Measurements from ENCODE around the gene SLC39A5.
"Not testable (repeated sequence)": the region's sequence is repeated elsewhere in the genome, so short reads cannot be mapped to it uniquely, and the experiment has no call there.

SLC39A5 gene

GRCh38 chr12:56248711-56249110 lies 18.9 kb downstream of the SLC39A5 start:
- DNase-seq = no peak

DNA sequence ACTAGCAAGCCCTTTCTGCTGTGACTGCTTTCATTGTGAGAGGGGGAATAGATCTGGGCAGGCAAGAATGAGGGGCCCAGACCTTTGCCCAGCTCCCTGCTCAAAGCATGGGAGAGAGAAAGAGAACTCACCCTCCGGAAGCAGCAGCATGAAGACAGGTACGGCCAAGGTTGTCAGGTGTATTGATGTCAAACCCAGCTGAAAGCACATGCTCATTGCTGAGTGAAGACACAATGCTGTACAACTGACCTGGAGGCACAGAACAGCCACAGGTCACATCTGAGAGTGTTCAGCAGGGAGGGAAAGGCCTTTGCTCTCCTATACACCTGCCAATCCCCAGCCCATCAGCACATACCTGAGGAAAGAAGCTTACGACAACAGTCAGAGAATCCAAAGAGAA lies 22.8 kb downstream of the SLC39A5 start:
- DNase-seq = no peak

DNA sequence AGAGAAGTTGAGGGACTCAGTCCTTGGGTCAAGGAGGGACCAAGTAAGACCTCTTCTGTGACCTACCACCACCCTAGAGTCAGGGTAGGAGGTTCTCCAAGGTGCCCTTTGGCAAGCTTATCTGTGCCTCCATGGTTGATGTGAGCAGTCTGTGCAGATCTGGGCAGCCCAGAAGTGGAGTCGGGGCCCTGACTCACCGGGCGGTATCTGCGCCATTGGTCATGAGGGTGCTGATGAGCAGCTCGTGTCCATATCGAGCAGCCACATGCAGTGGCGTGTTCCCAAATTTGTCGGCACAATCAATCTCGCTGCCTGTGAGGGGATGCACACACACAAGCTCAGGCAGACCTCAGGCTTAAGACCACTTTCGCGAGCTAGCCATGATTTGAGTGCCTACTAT lies 23.2 kb downstream of the SLC39A5 start:
- no peak for DNase-seq

DNA sequence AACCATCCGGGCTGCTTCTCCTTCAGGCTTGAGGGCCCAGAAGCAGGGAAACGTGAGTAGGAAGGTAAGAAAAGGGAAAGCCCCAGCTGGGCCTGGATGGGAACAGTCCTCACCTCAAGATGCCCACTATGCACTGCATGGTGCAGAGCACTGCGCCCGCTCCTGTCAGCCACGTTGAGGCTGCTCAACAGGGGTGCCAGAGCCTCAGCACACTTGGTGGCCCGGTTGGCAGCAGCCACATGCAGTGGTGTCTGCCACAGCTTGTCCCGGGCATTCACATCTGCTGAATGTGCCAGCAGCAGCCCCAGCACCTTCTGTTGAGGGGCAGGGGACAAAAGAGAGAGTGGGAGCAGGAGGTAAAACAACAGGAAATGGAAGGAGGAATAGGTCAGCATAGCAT lies 25.8 kb downstream of the SLC39A5 start:
- DNase-seq = no peak

DNA sequence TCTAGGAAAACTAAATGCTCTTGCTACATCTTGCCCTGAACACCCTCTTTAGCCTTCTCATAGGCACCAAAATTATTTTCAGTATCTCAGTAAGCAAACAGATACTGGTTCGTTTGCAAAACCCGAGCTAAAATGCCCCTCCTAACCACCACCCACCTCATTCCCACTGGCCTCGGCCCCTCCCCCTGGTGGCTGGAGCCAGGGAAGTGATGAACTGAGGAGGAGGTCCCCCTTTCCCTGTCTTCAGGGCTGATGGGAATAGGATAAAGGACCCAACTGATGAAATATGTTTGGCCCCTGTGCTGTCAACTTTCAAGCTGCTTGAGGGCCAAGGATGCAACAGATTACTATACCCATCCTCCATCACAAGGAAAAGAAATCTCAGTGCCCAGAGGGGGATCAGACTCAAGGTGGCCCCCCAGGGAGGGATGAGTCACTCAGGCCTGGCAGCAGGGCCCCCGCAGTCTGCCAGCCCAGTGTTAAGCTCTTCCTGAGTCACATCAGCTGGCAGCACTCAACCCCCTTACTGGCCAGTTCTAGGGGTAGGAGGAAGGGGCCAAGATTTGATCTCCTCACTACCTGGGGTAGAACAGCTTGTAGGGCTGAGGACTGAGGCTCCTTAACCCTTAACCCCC lies 26.6 kb downstream of the SLC39A5 start:
- no peak for DNase-seq

DNA sequence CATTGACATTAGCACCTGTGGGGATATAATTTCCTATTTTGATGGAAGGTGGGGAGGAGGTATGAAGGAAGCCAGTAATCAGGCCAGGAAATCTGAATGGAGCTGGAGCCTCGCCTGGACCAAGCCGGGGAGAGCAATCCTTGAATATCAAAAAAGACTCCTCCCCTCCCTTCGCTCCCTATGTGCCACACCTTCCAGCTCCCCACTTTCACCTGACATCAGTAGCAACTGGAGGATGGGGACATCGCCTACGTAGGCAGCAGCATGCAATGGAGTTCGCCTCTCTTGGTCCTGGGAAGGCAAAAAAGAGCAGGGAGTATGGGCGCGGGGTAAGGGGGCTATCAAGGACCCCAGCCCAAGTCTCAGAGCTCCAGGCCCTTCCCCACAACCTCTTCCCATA lies 27.2 kb downstream of the SLC39A5 start:
- DNase-seq = no peak

GRCh38 chr12:56257491-56258067 lies 27.7 kb downstream of the SLC39A5 start:
- DNase-seq = no peak

DNA sequence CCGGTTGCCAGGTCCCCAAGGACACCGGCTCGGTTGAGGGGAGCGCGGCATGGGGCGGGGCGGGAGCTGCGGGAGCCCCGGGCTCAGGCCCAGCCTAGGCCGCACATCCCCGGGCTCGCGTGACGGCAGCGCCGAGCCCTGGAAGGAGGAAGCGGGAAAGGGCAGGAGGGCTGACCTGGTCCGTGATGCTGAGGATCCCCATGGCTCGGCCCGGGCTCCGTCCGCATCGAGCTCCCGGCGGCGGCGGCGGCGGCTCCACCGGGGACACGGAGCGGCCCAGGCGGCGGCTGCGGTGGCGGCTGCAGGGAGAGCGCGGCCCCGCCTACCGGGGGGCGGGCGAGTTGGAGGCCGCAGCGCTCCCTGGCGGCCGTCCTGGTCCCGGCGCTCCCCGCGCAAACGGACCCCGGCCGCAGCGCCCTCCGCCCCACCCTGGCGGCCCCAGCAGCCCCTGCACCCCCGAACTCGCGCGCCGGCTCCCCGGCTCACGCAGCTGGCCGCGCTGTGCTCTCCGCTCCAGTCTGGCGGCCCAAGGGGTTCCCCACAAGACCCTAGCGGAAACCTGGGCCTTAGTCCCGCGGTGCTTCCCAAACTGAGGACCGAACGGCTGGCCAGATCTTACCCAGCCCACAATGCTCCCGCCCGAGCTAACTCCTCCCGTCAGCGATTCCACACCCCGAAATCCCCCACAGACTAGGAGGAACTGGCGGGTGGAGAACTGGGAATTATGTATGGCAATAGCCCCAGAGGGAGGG lies 28.4 kb downstream of the SLC39A5 start, which contains the start of gene ANKRD52:
ANKRD52 (minus strand) TSS at position 317 of the 752 bp plus-strand sequence; CDS start at position 202, 115 bp downstream.
- peak in 1 of 2 experiments; percentile 24 for DNase-seq

- no peak for DNase-seq
These were observed 29.0 kb downstream of the SLC39A5 start for GRCh38 chr12:56258820-56259183.

- no peak for DNase-seq
These were observed 30.5 kb downstream of the SLC39A5 start for GRCh38 chr12:56260380-56260779.

GRCh38 chr12:56260921-56261320 lies 31.1 kb downstream of the SLC39A5 start:
- no peak for DNase-seq

DNA sequence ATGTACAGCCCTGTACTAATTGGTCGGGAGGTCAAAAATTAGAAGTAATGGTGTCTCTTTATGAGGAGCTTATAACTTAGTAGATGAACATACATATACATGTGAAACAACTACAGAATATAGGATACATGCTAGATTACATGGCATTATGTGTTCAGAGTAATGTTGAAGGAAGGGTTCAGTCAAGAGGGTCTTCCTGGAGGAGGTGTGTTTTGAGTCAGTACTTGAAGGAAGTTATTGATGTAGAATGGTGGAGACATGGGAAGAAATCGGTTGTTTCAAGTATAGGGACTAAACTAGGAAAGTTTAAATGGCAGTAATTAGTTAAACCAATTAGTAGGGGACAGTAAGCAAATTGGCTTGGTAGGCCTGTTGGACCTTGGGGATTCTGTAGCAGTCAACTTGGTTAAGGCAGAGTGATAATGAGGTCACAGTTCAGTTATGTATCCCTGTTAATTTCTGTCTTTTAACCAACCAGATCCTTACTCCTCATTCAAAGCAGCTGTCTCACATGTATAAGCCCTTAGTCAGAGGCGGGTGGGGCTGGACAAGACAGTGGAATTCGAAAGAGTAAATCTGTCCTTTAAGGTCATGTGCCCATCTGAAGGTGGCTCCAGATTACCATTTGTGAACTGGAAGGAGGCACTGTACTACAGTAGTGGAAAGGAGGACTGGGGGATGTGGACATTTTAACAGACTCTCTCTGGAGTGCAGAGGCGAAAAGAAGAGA lies 31.8 kb downstream of the SLC39A5 start:
- DNase-seq = no peak

- DNase-seq = not testable (repeated sequence)
These were observed 33.1 kb downstream of the SLC39A5 start for GRCh38 chr12:56262955-56263354.

DNA sequence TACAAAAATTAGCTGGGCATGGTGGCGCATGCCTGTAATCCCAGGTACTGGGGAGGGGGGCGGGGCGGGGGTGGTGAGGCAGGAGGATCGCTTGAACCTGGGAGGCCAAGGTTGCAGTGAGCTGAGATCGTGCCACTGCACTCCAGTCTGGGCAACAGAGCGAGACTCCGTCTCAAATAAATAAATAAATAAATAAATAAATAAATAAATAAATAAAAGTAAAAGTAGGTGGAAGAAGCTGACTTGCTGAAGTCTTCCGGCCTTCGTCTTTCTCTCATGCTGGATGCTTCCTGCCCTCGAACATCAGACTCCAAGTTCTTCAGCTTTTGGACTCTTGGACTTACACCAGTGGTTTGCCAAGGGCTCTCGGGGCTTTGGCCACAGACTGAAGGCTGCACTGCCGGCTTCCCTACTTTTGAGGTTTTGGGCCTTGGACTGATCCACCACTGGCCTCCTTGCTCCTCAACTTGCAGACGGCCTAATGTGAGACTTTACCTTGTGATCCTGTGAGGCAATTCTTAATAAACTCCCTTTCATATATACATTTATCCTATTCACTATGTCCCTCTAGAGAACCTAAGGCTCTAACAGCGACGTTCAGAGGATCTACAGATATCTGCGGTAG lies 36.3 kb downstream of the SLC39A5 start:
- not testable (repeated sequence) for DNase-seq

GRCh38 chr12:56266693-56267442 lies 37.0 kb downstream of the SLC39A5 start, which contains the start of gene COQ10A:
Gene COQ10A, plus strand, starts transcription at chr12:56266942. Its CDS starts 177 bp downstream, at chr12:56267119.
- DNase-seq = peak; percentile 36 to 72

- DNase-seq = no peak
These were observed 37.7 kb downstream of the SLC39A5 start for GRCh38 chr12:56267443-56268071.

DNA sequence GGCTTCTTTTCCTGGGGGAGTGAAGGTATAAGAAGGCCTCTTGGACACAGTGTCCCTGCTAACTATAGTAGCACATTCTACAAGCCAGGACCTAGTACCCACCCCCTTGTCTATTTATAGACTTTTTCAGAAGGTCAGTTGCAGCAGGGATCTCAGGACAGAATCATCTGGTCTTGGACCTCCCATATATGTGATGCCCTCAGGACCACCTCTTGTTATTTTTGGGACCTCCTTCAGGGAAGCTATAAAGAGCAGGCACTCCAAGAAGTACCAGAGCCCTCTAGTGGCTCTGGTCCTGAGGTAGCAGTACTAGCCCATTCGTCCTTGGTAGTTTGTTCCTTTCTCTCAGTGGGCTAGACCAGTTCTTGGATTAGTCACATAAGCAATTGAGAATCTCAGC lies 41.2 kb downstream of the SLC39A5 start:
- DNase-seq = no peak

GRCh38 chr12:56272468-56272867 lies 42.6 kb downstream of the SLC39A5 start:
- not testable (repeated sequence) for DNase-seq

DNA sequence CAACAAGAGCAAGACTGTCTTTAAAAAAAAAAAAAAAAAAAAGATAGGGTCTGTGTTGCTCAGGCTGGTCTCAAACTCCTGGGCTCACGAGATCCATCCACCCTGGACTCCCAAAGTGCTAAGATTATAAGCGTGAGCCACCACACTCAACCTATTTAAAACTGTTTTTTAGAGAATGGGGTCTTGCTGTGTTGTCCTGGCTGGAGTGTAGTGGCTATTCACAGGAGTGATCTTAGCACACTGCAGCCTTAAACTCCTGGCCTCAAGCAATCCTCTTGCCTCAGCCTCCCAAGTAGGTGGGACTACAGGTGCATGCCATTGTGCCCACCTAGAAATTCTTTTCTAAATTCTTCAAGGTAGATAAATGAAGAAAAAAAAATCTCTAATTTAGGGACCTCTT lies 44.4 kb downstream of the SLC39A5 start:
- no peak for DNase-seq

- no peak for DNase-seq
These were observed 49.1 kb downstream of the SLC39A5 start for GRCh38 chr12:56278905-56279304.

DNA sequence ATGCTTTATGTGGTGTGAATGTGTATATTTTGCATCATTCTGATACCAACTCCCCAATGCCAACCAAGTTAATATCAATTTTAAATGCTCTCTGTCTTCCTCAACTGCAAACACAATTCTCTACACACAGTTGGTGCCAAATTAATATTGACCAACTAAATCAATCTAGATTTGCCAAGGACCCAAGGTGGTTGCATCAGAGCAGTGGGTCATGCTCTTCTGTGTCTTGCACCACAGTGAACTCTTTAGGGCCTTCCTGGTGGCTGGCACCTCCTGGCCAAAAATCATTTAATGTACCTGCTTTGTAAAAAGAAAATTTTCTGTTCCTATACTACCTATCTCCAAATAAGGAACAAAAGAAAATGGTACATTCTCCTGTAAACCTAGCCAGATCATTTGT lies 51.0 kb downstream of the SLC39A5 start:
- no peak for DNase-seq

DNA sequence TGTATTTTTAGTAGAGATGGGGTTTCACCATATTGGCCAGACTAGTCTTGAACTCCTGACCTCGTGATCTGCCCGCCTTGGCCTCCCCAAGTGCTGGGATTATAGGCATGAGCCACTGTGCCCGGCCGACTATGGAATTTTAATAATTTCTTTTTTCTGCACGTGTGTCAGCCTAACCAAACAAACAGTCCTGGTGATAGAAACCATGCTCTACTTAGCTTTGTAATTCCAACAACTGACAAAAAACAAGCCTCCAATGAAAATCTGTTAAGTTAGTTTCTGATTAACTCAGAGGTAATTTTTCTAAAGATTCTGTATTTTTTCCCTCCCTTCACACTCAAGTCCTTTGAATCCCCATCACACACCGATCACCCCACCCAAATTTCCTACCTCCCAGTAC lies 52.2 kb downstream of the SLC39A5 start:
- no peak for DNase-seq

Measured in cerebellar nuclear complex (tissue), 1 donor.